B cell (primary cell): ENCODE measurements around the gene TXNL1. TPM values are rescaled to one million over a fixed set of nuclear protein-coding genes. Genes with fewer than 3 reads are reported as not detected.

ENCODE experiments used
- ATAC-seq: fragments of 200-7000 bp; cut with Tn5 transposase; one replicate; pipeline ENCODE4 v1.10.0; 2021; ENCODE audit warnings: low read depth, mild to moderate bottlenecking, moderate number of reproducible peaks, moderate library complexity
- CTCF ChIA-PET: fragments of 350-600 bp; sonication (Branson Sonifier 250); formaldehyde crosslinking; loops from one replicate; lab custom pipeline; 2021; ENCODE audit warnings: antibody characterized with exemption, inconsistent platforms; lab: Charles Lee
- POLR2A ChIA-PET: fragments of 350-600 bp; sonication (Branson Sonifier 250); formaldehyde crosslinking; loops from one replicate; lab custom pipeline; 2021; ENCODE audit warnings: antibody characterized with exemption; lab: Charles Lee
- DNase-seq: peaks from one replicate; pipeline ENCODE4 v3.0.0; 2013
- H2AFZ ChIP-seq: 2 replicates; pipeline ENCODE4 v1.6.1; 2012; ENCODE audit warnings: mild to moderate bottlenecking, low read depth, low read length; ENCODE audit not compliant: insufficient read depth, poor library complexity, severe bottlenecking
- H3K27ac ChIP-seq, 2 donors: 1 replicate in 1 of 2; 2 replicates in 1 of 2; pipeline ENCODE4 v1.5.1; 2012 to 2013; ENCODE audit warnings: low read length in 2 of 2, mild to moderate bottlenecking in 2 of 2, moderate library complexity in 1 of 2
- H3K27me3 ChIP-seq, 4 experiments: fragments of 200-600 bp in 1 of 4; sonication (generic) in 1 of 4; replicated peaks in 1 of 4; 1 replicate in 2 of 4; 2 replicates in 2 of 4; pipeline versions ENCODE4 v1.6.1 to v1.7.0; 2013 to 2016; ENCODE audit warnings: low read length in 3 of 4, mild to moderate bottlenecking in 2 of 4, mixed read lengths in 1 of 4, moderate library complexity in 1 of 4; ENCODE audit not compliant: insufficient read depth in 4 of 4, control insufficient read depth in 3 of 4; ENCODE audit errors: control extremely low read depth in 1 of 4
- H3K36me3 ChIP-seq, 2 experiments: replicated peaks in 1 of 2; 1 replicate in 1 of 2; 2 replicates in 1 of 2; pipeline versions ENCODE4 v1.6.1 to v1.7.1; 2013; ENCODE audit warnings: low read length in 1 of 2; ENCODE audit not compliant: insufficient read depth in 2 of 2, control insufficient read depth in 1 of 2; ENCODE audit errors: control extremely low read depth in 1 of 2, extremely low read depth in 1 of 2
- H3K4me1 ChIP-seq, 2 donors: fragments of 200-600 bp in 1 of 2; sonication (generic) in 1 of 2; 1 replicate in 1 of 2; 2 replicates in 1 of 2; pipeline versions ENCODE4 v1.5.1 to v1.6.1; 2013 to 2017; ENCODE audit warnings: low read length in 2 of 2; ENCODE audit not compliant: control insufficient read depth in 2 of 2, insufficient read depth in 2 of 2
- H3K4me2 ChIP-seq: replicated peaks from 2 replicates; pipeline ENCODE3; 2012; ENCODE audit warnings: mild to moderate bottlenecking, low read depth, low read length; ENCODE audit not compliant: poor library complexity, severe bottlenecking
- H3K4me3 ChIP-seq, 5 experiments: fragments of 200-600 bp in 1 of 5; sonication (generic) in 1 of 5; 1 replicate in 3 of 5; 2 replicates in 2 of 5; pipeline versions ENCODE4 v1.5.1 to v1.7.0; 2011 to 2016; ENCODE audit warnings: low read length in 4 of 5, mild to moderate bottlenecking in 4 of 5, low read depth in 2 of 5, control low read depth in 1 of 5, moderate library complexity in 1 of 5; ENCODE audit not compliant: insufficient read depth in 1 of 5; ENCODE audit errors: control extremely low read depth in 1 of 5, extremely low read depth in 1 of 5
- H3K79me2 ChIP-seq: fragments of 200-600 bp; sonication (generic); one replicate; pipeline ENCODE4 v1.6.0; 2016; ENCODE audit warnings: low read length; ENCODE audit not compliant: control insufficient read depth, insufficient read depth
- H3K9ac ChIP-seq: fragments of 200-600 bp; sonication (generic); 2 replicates; pipeline ENCODE4 v1.6.1; 2017; ENCODE audit warnings: mild to moderate bottlenecking, low read length, moderate library complexity
- H3K9me3 ChIP-seq, 3 donors: one replicate each; pipeline versions ENCODE4 v1.6.1 to v1.7.1; 2013; ENCODE audit warnings: low read length in 2 of 3; ENCODE audit not compliant: control insufficient read depth in 2 of 3, insufficient read depth in 1 of 3; ENCODE audit errors: control extremely low read depth in 1 of 3
- H4K20me1 ChIP-seq: 2 replicates; pipeline ENCODE4 v1.6.0; 2012; ENCODE audit warnings: mild to moderate bottlenecking, low read length; ENCODE audit not compliant: insufficient read depth, control insufficient read depth, poor library complexity, severe bottlenecking
- H3K27ac Mint-ChIP-seq: one replicate; pipeline ENCODE4 v1.8.0; 2021; ENCODE audit warnings: mixed read lengths
- H3K27me3 Mint-ChIP-seq: one replicate; pipeline ENCODE4 v1.8.0; 2021; ENCODE audit warnings: mixed read lengths
- H3K4me1 Mint-ChIP-seq: one replicate; pipeline ENCODE4 v1.8.0; 2021; ENCODE audit warnings: mixed read lengths
- H3K4me3 Mint-ChIP-seq: one replicate; pipeline ENCODE4 v1.8.0; 2021; ENCODE audit warnings: mixed read lengths
- H3K9me3 Mint-ChIP-seq: one replicate; pipeline ENCODE4 v1.8.0; 2022; ENCODE audit warnings: mixed read lengths; ENCODE audit not compliant: insufficient read depth
- EZH2 ChIP-seq: IDR thresholded peaks from 2 replicates; pipeline ENCODE4 v1.6.1; 2012; ENCODE audit warnings: borderline replicate concordance, low read depth, mild to moderate bottlenecking, moderate library complexity, low read length; ENCODE audit not compliant: insufficient read depth, poor library complexity, severe bottlenecking
- WGBS: methylation state at CpG from one replicate; pipeline ENCODE4 v1.1.5; 2013; ENCODE audit warnings: missing lambda C conversion rate; ENCODE audit not compliant: insufficient coverage; 5-methylcytosine and 5-hydroxymethylcytosine counted together
- intact Hi-C: fragments of 100-400 bp; cut with micrococcal nuclease; formaldehyde crosslinking; loops from one replicate; pipeline ENCODE4 v1.10.0; 2022
- polyA minus RNA-seq: library from RNA; depleted of rRNA, polyadenylated mRNA; stranded (reverse); fragments of >200 nt; gene quantifications from 2 replicates; pipeline ENCODE4 v1.2.3, GENCODE V29; 2012
- polyA plus RNA-seq: library from polyadenylated mRNA; depleted of rRNA; stranded (reverse); fragments of >200 nt; gene quantifications from 2 replicates; pipeline ENCODE4 v1.2.3, GENCODE V29; 2012
- total RNA-seq, 2 donors: library from RNA; stranded (reverse); fragments of 120-200 nt in 1 of 2; gene quantifications; 1 replicate in 1 of 2; 2 replicates in 1 of 2; pipeline versions ENCODE4 v1.2.3 to v1.2.4, GENCODE V29; 2013 to 2022
- TF ChIP-seq, protein P1 (sequence below): fragments of 200-600 bp; IDR thresholded peaks from one replicate; pipeline ENCODE4 v1.8.0; 2022; ENCODE audit warnings: antibody characterized with exemption, mild to moderate bottlenecking

Gene TXNL1
- total RNA-seq (39.8 and 45.4 TPM in 2 replicates), polyA plus RNA-seq (20.2 and 25.7 TPM in 2 replicates), polyA minus RNA-seq (5.7 and 11.7 TPM in 2 replicates)
- 32.6 TPM for total RNA-seq (2013)

GRCh38 chr18:56638232-56639103, at the start of gene TXNL1:
TSS of gene TXNL1 (minus strand) at chr18:56638592. CDS start at chr18:56638440, 152 bp downstream.
- Histone ChIP-seq H3K27ac (peak within 1 kb of the TSS; percentile 92 to 94), H3K9me3 (no peaks in the 10 kb centered on the region), H3K4me3 (peak within 1 kb of the TSS; percentile 72 to 97 (median 89)), H3K9ac (peak within 1 kb of the TSS; percentile 84), H3K27me3 (no peaks in the 10 kb centered on the region), H2AFZ (peak within 1 kb of the TSS; percentile 95), H3K4me1 (peaks cover 15 to 23% of the 10 kb centered on the region in 2 donors), H3K36me3 (no peaks in the 10 kb centered on the region), H3K79me2 (peaks cover 62% of the 10 kb centered on the region), H4K20me1 (peaks cover 14% of the 10 kb centered on the region), H3K4me2 (peak within 1 kb of the TSS; percentile 81)
- Mint-ChIP-seq H3K27me3 (no peaks in the 10 kb centered on the region), H3K4me3 (peak within 1 kb of the TSS; percentile 93), H3K4me1 (peaks cover 46% of the 10 kb centered on the region), H3K9me3 (no peaks in the 10 kb centered on the region), H3K27ac (peak within 1 kb of the TSS; percentile 95)
- TF ChIP-seq, protein P1, sequence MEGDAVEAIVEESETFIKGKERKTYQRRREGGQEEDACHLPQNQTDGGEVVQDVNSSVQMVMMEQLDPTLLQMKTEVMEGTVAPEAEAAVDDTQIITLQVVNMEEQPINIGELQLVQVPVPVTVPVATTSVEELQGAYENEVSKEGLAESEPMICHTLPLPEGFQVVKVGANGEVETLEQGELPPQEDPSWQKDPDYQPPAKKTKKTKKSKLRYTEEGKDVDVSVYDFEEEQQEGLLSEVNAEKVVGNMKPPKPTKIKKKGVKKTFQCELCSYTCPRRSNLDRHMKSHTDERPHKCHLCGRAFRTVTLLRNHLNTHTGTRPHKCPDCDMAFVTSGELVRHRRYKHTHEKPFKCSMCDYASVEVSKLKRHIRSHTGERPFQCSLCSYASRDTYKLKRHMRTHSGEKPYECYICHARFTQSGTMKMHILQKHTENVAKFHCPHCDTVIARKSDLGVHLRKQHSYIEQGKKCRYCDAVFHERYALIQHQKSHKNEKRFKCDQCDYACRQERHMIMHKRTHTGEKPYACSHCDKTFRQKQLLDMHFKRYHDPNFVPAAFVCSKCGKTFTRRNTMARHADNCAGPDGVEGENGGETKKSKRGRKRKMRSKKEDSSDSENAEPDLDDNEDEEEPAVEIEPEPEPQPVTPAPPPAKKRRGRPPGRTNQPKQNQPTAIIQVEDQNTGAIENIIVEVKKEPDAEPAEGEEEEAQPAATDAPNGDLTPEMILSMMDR = no peak
- ChIA-PET POLR2A (interaction anchor here (0.5 to 2.1 kb wide), 2 partner anchors 13 to 1317 kb away, joined by 10 read pairs; partner anchors contain the start of gene WDR7), CTCF (interaction anchor here (1.0 to 3.1 kb wide), 2 partner anchors 11 to 859 kb away, joined by 3 to 19 read pairs; partner anchors contain the start of gene WDR7)
- DNase-seq (peak; percentile 98), ATAC-seq (peak; percentile 97)
- WGBS = under 1% methylated on average over 54 of the region's 64 CpGs
- intact Hi-C loops = loop anchor here (1.0 to 5.0 kb wide), 3 partner anchors 13 to 1318 kb away; partner anchors contain the start of genes TCF4 and WDR7

- no peaks in the 10 kb centered on the region for H3K4me1 ChIP-seq
- no peaks in the 10 kb centered on the region for H4K20me1 ChIP-seq
- H3K4me2 ChIP-seq = no peak overlapping the region
- no peaks in the 10 kb centered on the region for H3K79me2 ChIP-seq
- Mint-ChIP-seq H3K27me3 (no peaks in the 10 kb centered on the region), H3K4me3 (no peak overlapping the region), H3K9me3 (no peaks in the 10 kb centered on the region), H3K4me1 (no peaks in the 10 kb centered on the region), H3K27ac (no peak overlapping the region)
- POLR2A ChIA-PET = no interaction called here
- H3K27ac ChIP-seq = no peak overlapping the region
- WGBS = 100% methylated on average over 2 of the region's 3 CpGs
- CTCF ChIA-PET = interaction anchor here (0.8 kb wide), 1 partner anchor 18 kb away, joined by 3 read pairs; no protein-coding TSS in a partner anchor
- no peaks in the 10 kb centered on the region for H3K9me3 ChIP-seq
- ATAC-seq (no peak), DNase-seq (no peak)
- intact Hi-C loops = no loop called here
- TF ChIP-seq, protein P1 = no peak
- no peak for TF ChIP-seq EZH2
- H2AFZ ChIP-seq = no peak overlapping the region
- H3K9ac ChIP-seq = no peak overlapping the region
- H3K4me3 ChIP-seq = no peak overlapping the region
- peaks cover 0 to 23% of the 10 kb centered on the region in 2 experiments for H3K36me3 ChIP-seq
- no peaks in the 10 kb centered on the region for H3K27me3 ChIP-seq
Measured at GRCh38 chr18:56684277-56684676, 45.9 kb upstream of the TXNL1 start.
